Neutrophil (primary cell): Measurements from ENCODE around the gene TTC19.

Experiments
- H3K27ac ChIP-seq: fragments of 200-600 bp; sonication (generic); 2 replicates; pipeline ENCODE4 v1.5.1; 2016; ENCODE audit warnings: mild to moderate bottlenecking, moderate library complexity
- H3K27me3 ChIP-seq: fragments of 200-600 bp; sonication (generic); 2 replicates; pipeline ENCODE4 v1.6.0; 2016; ENCODE audit warnings: mild to moderate bottlenecking
- H3K36me3 ChIP-seq: fragments of 200-600 bp; sonication (generic); 2 replicates; pipeline ENCODE4 v1.5.1; 2017
- H3K4me1 ChIP-seq, 2 experiments: fragments of 200-600 bp in 1 of 2; sonication (generic) in 1 of 2; 1 replicate in 1 of 2; 2 replicates in 1 of 2; pipeline versions ENCODE4 v1.5.1 to v1.6.1; 2013 to 2016; ENCODE audit warnings: low read depth in 1 of 2, low read length in 1 of 2, mild to moderate bottlenecking in 1 of 2, moderate library complexity in 1 of 2; ENCODE audit not compliant: control insufficient read depth in 1 of 2, insufficient read depth in 1 of 2
- H3K4me3 ChIP-seq, 2 experiments: fragments of 200-600 bp in 1 of 2; sonication (generic) in 1 of 2; 1 replicate in 1 of 2; 2 replicates in 1 of 2; pipeline ENCODE4 v1.5.1; 2013 to 2016; ENCODE audit warnings: low read depth in 1 of 2, low read length in 1 of 2, mild to moderate bottlenecking in 1 of 2, moderate library complexity in 1 of 2
- H3K9me3 ChIP-seq: fragments of 200-600 bp; sonication (generic); 2 replicates; pipeline ENCODE4 v1.5.1; 2016
- TF ChIP-seq, protein P1 (sequence below): fragments of 200-600 bp; sonication (generic); IDR thresholded peaks from 2 replicates; pipeline ENCODE4 v1.5.1; 2016; ENCODE audit warnings: antibody characterized with exemption

Gene TTC19

DNA sequence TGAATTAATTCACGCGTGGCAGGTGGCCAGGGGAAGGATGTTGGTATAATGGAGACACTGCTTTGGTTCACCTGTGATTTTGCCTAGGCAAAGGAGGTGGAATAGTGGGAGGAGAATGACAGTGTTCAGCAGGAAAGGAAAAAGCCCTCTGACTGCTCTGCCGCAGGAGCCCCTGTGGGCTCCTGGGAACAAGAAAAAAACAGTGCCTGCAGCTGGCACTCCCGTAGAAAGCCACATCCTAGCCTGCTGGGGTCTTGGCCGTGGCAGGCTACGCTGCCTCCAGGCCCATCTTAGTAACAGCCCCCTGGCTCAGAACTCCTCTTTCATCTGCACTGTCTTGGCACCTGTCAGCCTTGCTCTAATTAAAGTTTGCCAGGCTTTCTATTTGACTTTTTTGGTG, 34.1 kb upstream of the TTC19 start:
- H3K27ac ChIP-seq: peak overlapping the region; percentile 49
- TF ChIP-seq, protein P1, sequence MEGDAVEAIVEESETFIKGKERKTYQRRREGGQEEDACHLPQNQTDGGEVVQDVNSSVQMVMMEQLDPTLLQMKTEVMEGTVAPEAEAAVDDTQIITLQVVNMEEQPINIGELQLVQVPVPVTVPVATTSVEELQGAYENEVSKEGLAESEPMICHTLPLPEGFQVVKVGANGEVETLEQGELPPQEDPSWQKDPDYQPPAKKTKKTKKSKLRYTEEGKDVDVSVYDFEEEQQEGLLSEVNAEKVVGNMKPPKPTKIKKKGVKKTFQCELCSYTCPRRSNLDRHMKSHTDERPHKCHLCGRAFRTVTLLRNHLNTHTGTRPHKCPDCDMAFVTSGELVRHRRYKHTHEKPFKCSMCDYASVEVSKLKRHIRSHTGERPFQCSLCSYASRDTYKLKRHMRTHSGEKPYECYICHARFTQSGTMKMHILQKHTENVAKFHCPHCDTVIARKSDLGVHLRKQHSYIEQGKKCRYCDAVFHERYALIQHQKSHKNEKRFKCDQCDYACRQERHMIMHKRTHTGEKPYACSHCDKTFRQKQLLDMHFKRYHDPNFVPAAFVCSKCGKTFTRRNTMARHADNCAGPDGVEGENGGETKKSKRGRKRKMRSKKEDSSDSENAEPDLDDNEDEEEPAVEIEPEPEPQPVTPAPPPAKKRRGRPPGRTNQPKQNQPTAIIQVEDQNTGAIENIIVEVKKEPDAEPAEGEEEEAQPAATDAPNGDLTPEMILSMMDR: no peak
- H3K4me3 ChIP-seq: no peak overlapping the region

DNA sequence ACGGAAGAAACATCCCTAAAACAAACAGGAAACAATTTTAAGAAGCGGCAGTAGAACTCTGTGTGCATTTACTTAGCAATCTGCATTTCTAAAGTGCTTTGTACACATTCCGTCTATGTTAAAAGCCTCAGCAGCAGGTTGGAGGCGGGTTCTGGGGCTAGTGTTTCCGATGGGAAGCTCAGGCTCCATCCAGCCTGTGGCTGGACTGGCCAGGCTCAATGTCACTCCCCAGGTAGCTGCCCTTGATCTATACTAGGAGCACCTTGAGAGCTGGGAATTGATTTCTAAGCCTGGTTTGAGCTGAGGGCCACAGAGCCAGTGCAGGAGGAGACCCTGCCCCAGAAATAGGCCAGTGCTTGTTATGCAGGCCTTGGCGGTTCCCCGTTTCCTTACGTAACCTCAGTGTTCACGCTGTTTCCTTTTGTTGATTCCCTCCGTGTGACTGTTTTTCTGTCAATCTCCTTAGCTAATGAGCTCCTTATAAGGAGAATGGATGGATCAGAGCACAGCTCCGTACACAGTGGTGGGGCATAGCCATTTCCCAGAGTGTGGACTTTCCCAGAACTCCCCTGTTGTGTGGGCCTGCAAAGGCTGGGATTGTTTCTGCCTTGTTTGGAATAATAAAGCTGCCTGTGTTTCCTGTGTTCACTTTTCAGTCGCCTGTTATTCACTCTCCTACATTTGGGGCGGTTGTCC, 33.3 kb upstream of the TTC19 start:
- no peaks in the 10 kb centered on the region for H3K9me3 ChIP-seq
- H3K27ac ChIP-seq: peak overlapping the region; percentile 49
- peak overlapping the region; percentile 25 to 32 for H3K4me3 ChIP-seq
- H3K4me1 ChIP-seq: peaks cover 17 to 18% of the 10 kb centered on the region in 2 experiments
- no peaks in the 10 kb centered on the region for H3K36me3 ChIP-seq
- no peaks in the 10 kb centered on the region for H3K27me3 ChIP-seq
- TF ChIP-seq, protein P1: no peak

More for the DNA sequence above, 34.1 kb upstream of the TTC19 start:
- Histone ChIP-seq H3K9me3 (no peaks in the 10 kb centered on the region), H3K27me3 (no peaks in the 10 kb centered on the region), H3K4me1 (peaks cover 17 to 18% of the 10 kb centered on the region in 2 experiments), H3K36me3 (no peaks in the 10 kb centered on the region)

DNA sequence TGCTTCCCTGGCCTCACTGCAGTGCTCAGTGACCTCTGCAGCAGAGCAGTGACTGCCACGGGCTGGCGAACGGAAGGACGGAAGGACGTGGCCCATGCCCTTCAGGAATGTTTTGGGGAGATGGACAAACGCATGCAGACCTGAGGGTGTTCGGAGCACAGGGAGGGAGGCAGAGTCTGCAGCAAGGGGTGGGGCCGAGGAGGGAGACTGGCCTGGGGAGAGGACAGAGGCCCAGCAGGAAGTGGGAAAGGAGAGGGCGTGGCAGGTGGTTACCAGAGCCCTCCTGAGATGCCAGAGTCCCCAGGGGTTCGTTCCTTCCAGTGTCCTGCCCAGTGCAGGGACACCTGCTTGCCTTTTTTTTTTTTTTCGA, 32.8 kb upstream of the TTC19 start:
- Histone ChIP-seq H3K4me3 (peak overlapping the region; percentile 25 to 32), H3K4me1 (peaks cover 17 to 18% of the 10 kb centered on the region in 2 experiments)

DNA sequence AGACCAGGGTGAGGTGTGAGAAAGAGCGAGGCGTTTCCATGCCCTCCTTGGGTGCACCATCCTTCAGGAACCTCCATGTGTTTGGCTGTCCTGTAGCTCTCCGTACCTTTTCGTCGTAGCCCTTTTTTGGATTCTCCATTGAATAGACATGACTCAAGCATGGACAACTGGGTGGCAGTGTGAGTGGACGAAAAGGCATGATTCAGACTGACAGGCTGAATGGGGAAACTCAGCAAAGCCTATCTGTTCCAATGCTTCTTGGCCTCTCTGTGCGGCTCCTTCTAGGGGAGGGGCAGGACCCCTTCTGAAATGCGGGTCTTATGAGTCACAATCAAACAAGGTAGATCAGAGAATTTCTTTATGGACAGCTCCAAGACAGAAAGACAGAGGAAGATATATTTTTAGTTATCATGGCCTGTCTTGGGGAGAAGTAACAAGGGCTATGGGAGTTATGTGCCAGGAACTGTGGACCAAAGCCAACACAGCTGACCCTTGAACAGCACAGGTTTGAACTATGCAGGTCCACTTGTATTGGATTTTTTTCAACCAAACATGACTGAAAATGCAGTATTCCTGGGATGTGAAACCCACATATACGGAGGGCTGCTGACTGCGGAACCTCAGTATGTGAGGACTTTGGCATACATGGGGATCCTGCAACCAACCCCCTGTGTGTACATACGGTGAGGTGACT, 31.8 kb upstream of the TTC19 start:
- Histone ChIP-seq H3K9me3 (no peaks in the 10 kb centered on the region), H3K4me1 (peaks cover 17 to 18% of the 10 kb centered on the region in 2 experiments), H3K27me3 (no peaks in the 10 kb centered on the region), H3K27ac (no peak overlapping the region), H3K4me3 (no peak overlapping the region), H3K36me3 (no peaks in the 10 kb centered on the region)
- TF ChIP-seq, protein P1: no peak

More for the DNA sequence above, 32.8 kb upstream of the TTC19 start:
- H3K36me3 ChIP-seq: no peaks in the 10 kb centered on the region
- H3K27ac ChIP-seq: peak overlapping the region; percentile 49
- no peaks in the 10 kb centered on the region for H3K9me3 ChIP-seq
- no peaks in the 10 kb centered on the region for H3K27me3 ChIP-seq
- TF ChIP-seq, protein P1: no peak

DNA sequence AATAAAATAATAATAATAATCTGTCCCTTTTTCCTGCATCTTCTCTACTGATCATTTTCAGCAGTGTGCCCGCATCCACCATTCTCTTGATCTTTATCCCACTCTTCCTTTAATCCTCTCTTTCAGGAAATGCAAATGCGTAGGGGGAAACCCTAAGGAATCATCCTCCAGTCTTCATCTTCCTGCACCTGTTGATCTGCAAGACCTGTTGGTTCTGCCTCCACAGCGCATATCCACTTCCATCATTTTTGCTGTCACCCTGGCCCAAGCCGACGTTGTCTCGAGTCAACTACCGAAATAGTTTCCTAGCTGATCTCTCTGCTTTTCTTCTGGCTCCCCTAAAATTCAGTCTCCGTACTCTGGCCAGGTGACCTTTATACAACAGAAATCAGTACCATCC, 30.2 kb upstream of the TTC19 start:
- Histone ChIP-seq H3K4me1 (peaks cover 17 to 18% of the 10 kb centered on the region in 2 experiments), H3K36me3 (peaks cover 2% of the 10 kb centered on the region), H3K27me3 (no peaks in the 10 kb centered on the region), H3K27ac (no peak overlapping the region), H3K9me3 (no peaks in the 10 kb centered on the region), H3K4me3 (no peak overlapping the region)
- TF ChIP-seq, protein P1: no peak
